Hepatocyte (in vitro differentiated cells): ENCODE results near the gene ITIH1.

Source experiments
- CTCF ChIP-seq: fragments of 200-600 bp; sonication (generic); IDR thresholded peaks from 2 replicates; pipeline ENCODE4 v1.5.1; 2016; ENCODE audit warnings: antibody characterized with exemption, mild to moderate bottlenecking; ENCODE audit not compliant: poor library complexity
- EZH2 ChIP-seq: fragments of 200-600 bp; sonication (generic); IDR thresholded peaks from 2 replicates; pipeline ENCODE4 v1.6.1; 2016; ENCODE audit warnings: antibody characterized with exemption, mild to moderate bottlenecking, borderline replicate concordance
- EZH2phosphoT487 ChIP-seq: fragments of 200-600 bp; sonication (generic); IDR thresholded peaks from one replicate; pipeline ENCODE4 v1.6.1; 2018; ENCODE audit warnings: antibody characterized with exemption, mild to moderate bottlenecking, low read depth, moderate library complexity; ENCODE audit not compliant: unreplicated experiment, severe bottlenecking

GRCh38 chr3:52771334-52771681, 6.1 kb upstream of the ITIH1 start:
- TF ChIP-seq CTCF (no peak), EZH2 (no peak), EZH2phosphoT487 (no peak)
